Sigmoid colon (tissue), 3 donors: ENCODE data around the gene SWT1.

ENCODE experiments used
- CTCF ChIP-seq, 4 experiments: fragments of 450-650 bp in 3 of 4; fragments of 200-600 bp in 1 of 4; IDR thresholded peaks; one replicate each; pipeline ENCODE4 v1.5.1; 2016 to 2019; ENCODE audit warnings: antibody characterized with exemption in 4 of 4, mild to moderate bottlenecking in 3 of 4, moderate library complexity in 2 of 4
- POLR2A ChIP-seq, 2 donors: fragments of 450-650 bp; IDR thresholded peaks; one replicate each; pipeline ENCODE4 v1.6.1; 2016; ENCODE audit warnings: antibody characterized with exemption in 2 of 2, mild to moderate bottlenecking in 2 of 2, moderate library complexity in 2 of 2

GRCh38 chr1:185152187-185152767, 4.7 kb upstream of the SWT1 start:
- TF ChIP-seq POLR2A (IDR thresholded peaks at IDR 0.05) (no peak), CTCF (IDR thresholded peaks at IDR 0.05) (no peak)
